ENCODE results near the gene PNCK.
"Not testable (repeated sequence)": the region's sequence is repeated elsewhere in the genome, so short reads cannot be mapped to it uniquely, and the experiment has no call there.

The PNCK gene

DNA sequence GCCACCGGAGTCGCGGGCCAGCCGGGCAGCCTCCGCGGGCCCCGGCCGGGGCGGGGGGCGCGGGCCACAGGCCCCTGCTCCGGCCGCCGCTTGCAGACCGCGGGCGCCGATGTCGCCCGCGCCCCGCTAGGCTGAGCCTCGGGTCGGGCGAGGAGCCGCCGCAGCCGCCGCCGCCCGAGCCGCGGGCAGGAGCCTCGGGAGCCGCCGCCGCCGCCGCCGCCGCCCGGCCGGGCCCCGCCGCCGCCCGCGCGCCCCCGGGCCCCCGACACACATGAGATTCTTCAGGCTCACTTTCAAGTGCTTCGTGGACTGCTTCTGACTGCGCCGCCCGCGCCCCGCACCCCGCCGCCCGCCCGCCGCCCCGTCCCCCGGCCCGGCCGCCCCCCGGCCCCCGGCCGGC is 14.5 kb upstream of the PNCK start:
- H3K4me3 ChIP-seq (ENCODE audit: low read depth, low read length), result no peak overlapping the region
- DNase-seq (ENCODE audit: low read depth), result no peak

GRCh38 chrX:153687121-153688039 is 13.8 kb upstream of the PNCK start, which contains the start of gene SLC6A8:
Gene SLC6A8 (plus strand): TSS chrX:153687926. CDS start chrX:153688575, 649 bp downstream.
- H3K4me3 ChIP-seq (ENCODE audit: low read depth, low read length), result peak within 1 kb of the TSS; percentile 48
- no peak for DNase-seq (ENCODE audit: low read depth)

DNA sequence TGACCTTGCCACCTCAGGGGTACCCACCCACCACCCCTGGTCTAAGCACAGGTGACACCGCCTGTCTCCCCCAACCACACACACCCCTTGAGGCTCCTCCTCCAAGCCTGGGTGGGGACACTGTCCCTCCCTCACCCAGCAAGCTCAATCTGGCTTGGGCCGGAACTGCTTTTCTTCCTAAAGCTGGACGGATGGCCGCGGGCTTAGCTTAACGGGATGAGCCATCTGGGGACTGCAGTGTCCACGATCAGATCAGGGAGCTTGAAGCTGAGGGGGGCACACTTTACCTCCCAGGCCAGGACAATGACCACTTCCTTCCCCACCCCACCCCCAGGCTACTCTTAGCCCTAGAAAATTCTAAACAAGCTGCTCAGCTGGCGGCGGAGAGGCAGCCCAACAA is 13.1 kb upstream of the PNCK start:
- no peak for DNase-seq (ENCODE audit: low read depth)
- no peak overlapping the region for H3K4me3 ChIP-seq (ENCODE audit: low read depth, low read length)

- DNase-seq (ENCODE audit: low read depth), result no peak
Observed at GRCh38 chrX:153685751-153686696, 12.4 kb upstream of the PNCK start.

GRCh38 chrX:153685156-153685536 is 11.5 kb upstream of the PNCK start:
- DNase-seq (ENCODE audit: low read depth), result no peak
- H3K4me3 ChIP-seq (ENCODE audit: low read depth, low read length), result no peak overlapping the region

More at GRCh38 chrX:153685751-153686696, 12.4 kb upstream of the PNCK start:
- H3K4me3 ChIP-seq (ENCODE audit: low read depth, low read length), result no peak overlapping the region

- H3K4me3 ChIP-seq (ENCODE audit: low read depth, low read length), result no peak overlapping the region
- no peak for DNase-seq (ENCODE audit: low read depth)
Observed at GRCh38 chrX:153684467-153685155, 11.0 kb upstream of the PNCK start.

DNA sequence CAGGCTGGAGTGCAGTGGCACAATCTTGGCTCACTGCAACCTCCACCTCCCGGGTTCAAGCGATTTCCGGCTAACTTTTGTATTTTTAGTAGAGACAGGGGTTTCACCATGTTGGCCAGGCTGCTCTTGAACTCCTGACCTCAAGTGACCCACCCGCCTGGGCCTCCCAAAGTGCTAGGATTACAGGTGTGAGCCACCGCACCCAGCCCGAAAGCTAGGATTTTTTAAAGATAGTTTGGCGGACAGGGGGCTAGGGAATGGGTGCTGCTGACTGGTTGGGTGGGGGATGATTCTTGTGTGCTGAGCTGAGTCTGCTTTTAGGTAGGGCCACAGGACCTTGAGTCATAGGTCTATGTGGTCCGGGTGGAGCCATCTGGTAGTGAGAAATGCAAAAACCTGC is 9.9 kb upstream of the PNCK start:
- not testable (repeated sequence) for DNase-seq (ENCODE audit: low read depth); H3K4me3 ChIP-seq (ENCODE audit: low read depth, low read length)

DNA sequence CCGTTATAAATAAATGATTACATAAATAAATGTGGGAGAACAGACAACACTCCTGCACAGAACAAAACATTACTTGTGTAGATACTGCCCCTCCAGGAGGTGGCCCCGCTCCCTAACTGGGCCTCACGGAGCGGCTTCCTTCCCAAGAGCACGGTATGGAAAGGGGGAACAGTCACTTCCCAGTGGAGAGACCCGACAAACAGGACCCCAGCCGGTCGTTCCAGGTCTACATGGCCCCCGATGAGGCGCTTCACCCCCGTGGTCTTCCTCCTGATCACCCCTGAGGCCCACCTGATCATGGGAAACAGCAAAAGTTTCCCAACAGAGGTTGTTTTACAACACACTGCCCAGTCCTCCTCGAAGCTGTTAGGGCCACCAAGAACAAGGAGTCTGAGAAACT is 7.6 kb upstream of the PNCK start:
- no peak for DNase-seq (ENCODE audit: low read depth)
- H3K4me3 ChIP-seq (ENCODE audit: low read depth, low read length), result no peak overlapping the region

DNA sequence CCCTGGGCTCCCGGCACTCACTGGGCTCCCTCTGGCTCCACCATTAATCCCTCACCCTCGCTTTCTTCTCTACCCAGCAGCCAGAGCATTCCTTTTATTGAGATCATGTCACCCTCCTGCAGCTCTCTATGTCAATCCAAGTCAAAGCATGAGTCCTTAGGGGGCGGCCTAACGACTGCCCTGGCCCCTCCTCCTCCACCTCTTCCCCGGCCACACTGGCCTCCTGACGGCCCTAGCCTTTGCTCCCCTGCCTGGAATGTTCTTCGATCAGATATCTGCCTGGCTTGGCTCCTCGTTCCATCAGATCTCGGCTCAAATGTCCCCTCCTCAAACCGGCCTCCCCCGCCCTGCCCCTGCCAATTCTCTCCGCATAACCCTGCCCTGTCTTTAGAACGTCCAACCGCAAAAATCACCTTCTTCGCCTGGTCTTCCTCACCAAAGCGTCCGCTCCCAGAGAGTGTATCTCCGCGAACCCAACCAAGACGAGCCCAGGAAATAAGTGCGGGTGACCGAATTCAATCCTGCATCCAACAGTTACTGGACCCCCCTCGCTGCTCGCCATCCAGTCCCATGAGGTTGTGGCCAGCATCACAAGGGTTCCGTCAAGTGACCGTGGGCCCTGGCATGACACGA is 722 bp upstream of the PNCK start:
- no peak for DNase-seq (ENCODE audit: low read depth)
- no peak overlapping the region for H3K4me3 ChIP-seq (ENCODE audit: low read depth, low read length)

- DNase-seq (ENCODE audit: low read depth), result no peak
- no peak overlapping the region for H3K4me3 ChIP-seq (ENCODE audit: low read depth, low read length)
Observed at GRCh38 chrX:153672531-153673427, 834 bp downstream of the PNCK start.

DNA sequence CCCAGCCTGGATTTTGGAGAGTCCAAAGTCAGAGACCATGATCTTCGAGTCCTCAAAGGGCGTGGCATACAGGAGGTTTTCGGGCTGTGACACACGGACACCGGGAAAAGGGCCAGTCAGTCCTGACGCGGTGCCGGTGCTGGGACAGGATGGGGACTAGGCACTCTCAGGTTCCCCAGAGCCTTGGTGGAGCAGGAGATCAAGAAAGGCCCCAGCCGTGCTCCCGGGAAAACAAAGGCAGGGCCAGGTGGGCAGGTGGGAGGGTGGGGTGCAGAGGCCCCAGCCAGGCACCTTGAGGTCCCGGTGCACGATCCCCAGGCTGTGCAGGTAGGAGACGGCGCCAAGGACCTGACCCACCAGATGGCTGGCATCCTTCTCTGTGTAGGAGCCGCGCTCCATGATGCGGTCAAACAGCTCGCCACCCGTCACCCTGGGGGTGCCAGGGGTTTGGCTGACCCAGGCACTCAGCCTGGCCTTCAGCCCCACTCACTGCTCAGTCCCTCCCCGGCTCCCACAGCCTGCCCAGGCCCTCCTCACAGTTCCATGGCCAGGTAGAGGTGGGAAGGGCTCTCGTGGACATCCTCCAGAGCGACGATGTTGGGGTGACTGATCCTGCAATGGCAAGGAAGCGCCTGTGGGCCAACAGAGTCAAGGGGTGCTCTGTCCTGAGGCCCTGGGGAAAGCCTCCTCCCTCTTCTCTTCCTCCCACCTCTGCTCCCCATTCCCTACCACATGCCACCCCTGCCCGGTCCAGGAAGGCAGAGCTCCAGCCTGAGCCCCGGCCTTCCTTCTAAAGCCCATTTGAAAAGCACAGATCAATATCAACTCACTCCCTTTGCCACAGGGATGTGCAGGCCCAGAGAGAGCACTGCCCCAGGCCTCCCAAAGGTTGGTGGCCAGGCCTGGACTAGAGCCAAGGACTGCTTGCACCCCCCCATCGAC is 1.8 kb downstream of the PNCK start:
- no peak overlapping the region for H3K4me3 ChIP-seq (ENCODE audit: low read depth, low read length)
- no peak for DNase-seq (ENCODE audit: low read depth)

DNA sequence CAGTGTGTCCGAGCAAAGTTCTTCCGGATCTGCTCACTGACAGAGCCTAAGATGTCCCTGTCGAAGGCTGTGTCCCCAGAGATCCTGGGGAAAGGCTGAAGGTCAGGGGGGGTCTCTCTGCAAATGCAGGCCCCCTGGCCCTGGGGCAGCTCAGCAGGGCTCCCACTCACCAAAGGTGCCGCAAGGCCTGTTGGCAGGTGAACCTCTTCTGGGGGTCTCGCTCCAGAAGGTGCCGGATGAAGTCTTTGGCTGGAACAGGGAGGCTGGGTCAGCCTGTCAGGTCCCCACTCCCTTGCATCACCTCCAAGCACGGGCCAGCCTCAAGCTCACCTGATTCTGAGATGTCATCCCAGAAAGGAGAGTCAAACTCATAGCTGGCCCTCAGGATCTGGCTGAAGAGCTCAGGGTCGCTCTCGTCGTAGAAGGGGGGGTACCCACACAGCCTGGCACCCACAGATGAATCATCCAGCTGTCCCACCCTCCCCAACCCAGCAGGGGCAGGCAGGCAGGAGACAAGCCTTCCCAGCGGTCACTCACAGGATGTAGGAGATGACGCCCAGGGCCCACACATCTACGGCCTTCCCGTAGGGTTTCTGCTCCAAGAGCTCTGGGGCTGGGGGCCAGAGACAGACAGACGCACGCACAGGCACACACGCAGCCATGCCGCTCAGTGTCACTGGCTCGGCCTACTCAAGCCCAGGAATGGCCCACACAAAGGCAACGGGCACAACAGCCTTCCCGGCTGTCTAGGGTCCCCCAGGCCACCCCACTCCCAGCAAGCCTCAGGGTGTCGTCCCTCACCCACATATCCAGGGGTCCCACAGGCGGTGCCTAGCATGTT is 2.6 kb downstream of the PNCK start:
- H3K4me3 ChIP-seq (ENCODE audit: low read depth, low read length), result no peak overlapping the region
- DNase-seq (ENCODE audit: low read depth), result no peak

- no peak for DNase-seq (ENCODE audit: low read depth)
- H3K4me3 ChIP-seq (ENCODE audit: low read depth, low read length), result no peak overlapping the region
Observed at GRCh38 chrX:153669901-153670731, 3.5 kb downstream of the PNCK start.

DNA sequence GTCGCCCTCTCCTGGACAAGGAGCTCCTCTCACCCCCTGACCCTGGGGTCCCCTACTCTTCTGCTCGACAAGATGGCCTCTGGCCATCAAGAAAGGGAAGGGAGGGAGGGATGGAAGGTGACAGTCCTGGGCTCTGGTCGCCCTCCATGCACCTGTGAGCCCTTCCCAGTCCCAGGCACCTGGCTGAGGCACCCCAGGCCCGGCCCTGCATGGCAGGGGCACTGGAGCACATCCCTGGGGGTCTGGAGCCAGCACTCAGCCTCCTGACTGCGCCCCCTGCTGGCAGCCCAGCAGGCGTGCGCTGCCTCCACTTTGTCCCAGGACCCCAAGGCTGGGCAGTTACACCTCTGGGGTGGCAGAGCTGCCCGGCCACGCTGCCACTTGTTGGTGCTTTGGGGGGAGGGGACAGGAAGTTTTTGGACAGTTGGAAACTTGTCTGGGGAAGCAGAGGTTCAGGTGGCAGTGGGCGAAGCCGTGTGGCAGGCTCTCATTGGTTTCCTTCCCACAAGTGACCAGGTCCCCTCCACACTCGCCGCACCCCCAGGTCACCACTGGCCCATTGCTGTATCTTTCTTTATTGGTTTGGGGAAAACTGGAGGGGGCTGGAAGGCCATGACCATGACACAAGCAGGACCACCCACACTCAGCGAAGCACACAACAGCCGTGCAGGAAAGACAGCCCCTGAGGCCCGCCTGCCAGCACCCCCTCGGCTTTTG is 4.3 kb downstream of the PNCK start:
- no peak for DNase-seq (ENCODE audit: low read depth)
- H3K4me3 ChIP-seq (ENCODE audit: low read depth, low read length), result no peak overlapping the region

Data from skeletal muscle cell (primary cell).